H9 (cell line): ENCODE data around the gene MGA. TPM values are rescaled to one million over a fixed set of nuclear protein-coding genes. Genes with fewer than 3 reads are reported as not detected.

Experiments used
- DNase-seq: peaks from one replicate; pipeline ENCODE4 v3.0.0-alpha.2; 2017
- H2AFZ ChIP-seq: one replicate; pipeline ENCODE4 v1.6.1; 2013; ENCODE audit warnings: mild to moderate bottlenecking, low read length, control low read depth, moderate library complexity
- H2AK5ac ChIP-seq: 2 replicates; pipeline ENCODE4 v1.6.1; 2013; ENCODE audit warnings: low read length, control low read depth, mixed read lengths; ENCODE audit not compliant: insufficient read length
- H2BK120ac ChIP-seq: one replicate; pipeline ENCODE4 v1.6.1; 2013; ENCODE audit warnings: low read depth, mild to moderate bottlenecking, low read length, control low read depth, inconsistent platforms; ENCODE audit not compliant: poor library complexity, severe bottlenecking
- H2BK12ac ChIP-seq: 2 replicates; pipeline ENCODE4 v1.6.1; 2013; ENCODE audit warnings: low read length, control low read depth, mixed read lengths, low read depth; ENCODE audit not compliant: insufficient read length
- H2BK15ac ChIP-seq: 2 replicates; pipeline ENCODE4 v1.6.1; 2013; ENCODE audit warnings: low read depth, low read length, control low read depth
- H2BK20ac ChIP-seq: one replicate; pipeline ENCODE4 v1.6.1; 2013; ENCODE audit warnings: low read depth, mild to moderate bottlenecking, low read length, control low read depth, inconsistent platforms; ENCODE audit not compliant: poor library complexity, severe bottlenecking
- H2BK5ac ChIP-seq: 2 replicates; pipeline ENCODE4 v1.6.1; 2013; ENCODE audit warnings: low read length, control low read depth, mixed read lengths; ENCODE audit not compliant: insufficient read length
- H3K14ac ChIP-seq: 2 replicates; pipeline ENCODE4 v1.6.1; 2013; ENCODE audit warnings: low read length, control low read depth; ENCODE audit not compliant: insufficient read depth
- H3K18ac ChIP-seq: 2 replicates; pipeline ENCODE4 v1.6.1; 2013; ENCODE audit warnings: low read depth, mild to moderate bottlenecking, mixed read lengths, low read length, control low read depth; ENCODE audit not compliant: insufficient read length
- H3K23ac ChIP-seq: 2 replicates; pipeline ENCODE4 v1.6.1; 2013; ENCODE audit warnings: low read length, control low read depth, mixed read lengths, low read depth; ENCODE audit not compliant: insufficient read length
- H3K23me2 ChIP-seq: 2 replicates; pipeline ENCODE4 v1.6.1; 2013; ENCODE audit warnings: low read depth, mild to moderate bottlenecking, mixed read lengths, low read length, control low read depth; ENCODE audit not compliant: insufficient read length, poor library complexity, severe bottlenecking
- H3K27ac ChIP-seq: 2 replicates; pipeline ENCODE4 v1.5.1; 2013; ENCODE audit warnings: low read length, control low read depth, mixed read lengths, low read depth; ENCODE audit not compliant: insufficient read length
- H3K27me3 ChIP-seq: 2 replicates; pipeline ENCODE4 v1.6.1; 2013; ENCODE audit warnings: low read length, control low read depth, inconsistent platforms; ENCODE audit not compliant: insufficient read depth
- H3K4ac ChIP-seq: 2 replicates; pipeline ENCODE4 v1.6.1; 2013; ENCODE audit warnings: low read depth, mild to moderate bottlenecking, control low read depth, inconsistent platforms, low read length, moderate library complexity
- H3K4me1 ChIP-seq: 2 replicates; pipeline ENCODE4 v1.6.1; 2013; ENCODE audit warnings: low read length, control low read depth, inconsistent platforms; ENCODE audit not compliant: insufficient read depth
- H3K4me2 ChIP-seq: 2 replicates; pipeline ENCODE4 v1.6.1; 2013; ENCODE audit warnings: low read length, control low read depth, mixed read lengths; ENCODE audit not compliant: insufficient read length, insufficient read depth
- H3K56ac ChIP-seq: 2 replicates; pipeline ENCODE4 v1.6.1; 2013; ENCODE audit warnings: low read depth, mild to moderate bottlenecking, mixed read lengths, low read length, control low read depth; ENCODE audit not compliant: insufficient read length
- H3K79me1 ChIP-seq: 2 replicates; pipeline ENCODE4 v1.6.1; 2013; ENCODE audit warnings: low read depth, mild to moderate bottlenecking, moderate library complexity, low read length, control low read depth, inconsistent platforms; ENCODE audit not compliant: insufficient read depth, poor library complexity, severe bottlenecking
- H3K79me2 ChIP-seq: 2 replicates; pipeline ENCODE4 v1.6.1; 2013; ENCODE audit warnings: low read length, control low read depth, inconsistent platforms; ENCODE audit not compliant: insufficient read depth
- H3K9ac ChIP-seq: 2 replicates; pipeline ENCODE4 v1.6.1; 2013; ENCODE audit warnings: low read length, control low read depth, mixed read lengths; ENCODE audit not compliant: insufficient read length; ENCODE audit errors: extremely low read depth
- H3K9me3 ChIP-seq: one replicate; pipeline ENCODE4 v1.6.1; 2013; ENCODE audit warnings: low read depth, low read length, inconsistent platforms; ENCODE audit not compliant: control insufficient read depth
- H3T11ph ChIP-seq: one replicate; pipeline ENCODE4 v1.6.1; 2013; ENCODE audit warnings: mild to moderate bottlenecking, low read length, control low read depth, inconsistent platforms
- H4K20me1 ChIP-seq: one replicate; pipeline ENCODE4 v1.6.1; 2013; ENCODE audit not compliant: control insufficient read depth, insufficient read length, insufficient read depth
- H4K5ac ChIP-seq: 2 replicates; pipeline ENCODE4 v1.6.1; 2013; ENCODE audit warnings: low read depth, mild to moderate bottlenecking, mixed read lengths, low read length, control low read depth; ENCODE audit not compliant: insufficient read length
- H4K8ac ChIP-seq: replicated peaks from 2 replicates; pipeline ENCODE4 v1.6.1; 2013; ENCODE audit warnings: low read length, control low read depth, mixed read lengths, low read depth; ENCODE audit not compliant: insufficient read length
- H4K91ac ChIP-seq: 2 replicates; pipeline ENCODE4 v1.6.1; 2013; ENCODE audit warnings: low read depth, mild to moderate bottlenecking, moderate library complexity, mixed read lengths, low read length, control low read depth; ENCODE audit not compliant: insufficient read length
- H3K27ac Mint-ChIP-seq, 3 experiments: 2 replicates in 2 of 3; 3 replicates in 1 of 3; pipeline ENCODE4 v1.8.0; 2020 to 2021; ENCODE audit warnings: mixed read lengths in 3 of 3, mild to moderate bottlenecking in 1 of 3, moderate library complexity in 1 of 3
- H3K27me3 Mint-ChIP-seq: 2 replicates; pipeline ENCODE4 v1.8.0; 2021; ENCODE audit warnings: low read depth, mild to moderate bottlenecking, moderate library complexity, mixed read lengths
- H3K36me3 Mint-ChIP-seq, 3 experiments: 2 replicates in 2 of 3; 3 replicates in 1 of 3; pipeline ENCODE4 v1.8.0; 2020 to 2021; ENCODE audit warnings: low read depth in 3 of 3, mixed read lengths in 3 of 3; ENCODE audit not compliant: insufficient read depth in 1 of 3
- H3K4me1 Mint-ChIP-seq, 2 experiments: 2 replicates each; pipeline ENCODE4 v1.8.0; 2020; ENCODE audit warnings: mixed read lengths in 2 of 2
- H3K4me3 Mint-ChIP-seq, 2 experiments: 2 replicates in 1 of 2; 3 replicates in 1 of 2; pipeline ENCODE4 v1.8.0; 2020 to 2021; ENCODE audit warnings: mild to moderate bottlenecking in 2 of 2, mixed read lengths in 2 of 2, moderate library complexity in 1 of 2
- H3K9me3 Mint-ChIP-seq, 2 experiments: 2 replicates in 1 of 2; 3 replicates in 1 of 2; pipeline ENCODE4 v1.8.0; 2020; ENCODE audit warnings: mild to moderate bottlenecking in 2 of 2, mixed read lengths in 2 of 2, moderate library complexity in 1 of 2
- WGBS: extraction: QIAGEN DNeasy Blood & Tissue Kit; methylation state at CpG from one replicate; pipeline ENCODE4 v1.1.7; 2013; ENCODE audit warnings: missing lambda C conversion rate, low lambda C conversion rate, mixed read lengths; ENCODE audit not compliant: insufficient read length; ENCODE audit errors: extremely low coverage; 5-methylcytosine and 5-hydroxymethylcytosine counted together
- total RNA-seq: library from RNA; stranded (reverse); gene quantifications from 2 replicates; pipeline ENCODE4 v1.2.1, GENCODE V29; 2021
- TF ChIP-seq, protein P1 (sequence below): fragments of 200-600 bp; sonication (generic); conservative IDR thresholded peaks from 3 replicates; pipeline ENCODE4 v1.8.0; 2021; ENCODE audit warnings: antibody characterized with exemption, mild to moderate bottlenecking

The MGA gene
- total RNA-seq, 1 experiment from 2014 or later: 62.7 TPM

DNA sequence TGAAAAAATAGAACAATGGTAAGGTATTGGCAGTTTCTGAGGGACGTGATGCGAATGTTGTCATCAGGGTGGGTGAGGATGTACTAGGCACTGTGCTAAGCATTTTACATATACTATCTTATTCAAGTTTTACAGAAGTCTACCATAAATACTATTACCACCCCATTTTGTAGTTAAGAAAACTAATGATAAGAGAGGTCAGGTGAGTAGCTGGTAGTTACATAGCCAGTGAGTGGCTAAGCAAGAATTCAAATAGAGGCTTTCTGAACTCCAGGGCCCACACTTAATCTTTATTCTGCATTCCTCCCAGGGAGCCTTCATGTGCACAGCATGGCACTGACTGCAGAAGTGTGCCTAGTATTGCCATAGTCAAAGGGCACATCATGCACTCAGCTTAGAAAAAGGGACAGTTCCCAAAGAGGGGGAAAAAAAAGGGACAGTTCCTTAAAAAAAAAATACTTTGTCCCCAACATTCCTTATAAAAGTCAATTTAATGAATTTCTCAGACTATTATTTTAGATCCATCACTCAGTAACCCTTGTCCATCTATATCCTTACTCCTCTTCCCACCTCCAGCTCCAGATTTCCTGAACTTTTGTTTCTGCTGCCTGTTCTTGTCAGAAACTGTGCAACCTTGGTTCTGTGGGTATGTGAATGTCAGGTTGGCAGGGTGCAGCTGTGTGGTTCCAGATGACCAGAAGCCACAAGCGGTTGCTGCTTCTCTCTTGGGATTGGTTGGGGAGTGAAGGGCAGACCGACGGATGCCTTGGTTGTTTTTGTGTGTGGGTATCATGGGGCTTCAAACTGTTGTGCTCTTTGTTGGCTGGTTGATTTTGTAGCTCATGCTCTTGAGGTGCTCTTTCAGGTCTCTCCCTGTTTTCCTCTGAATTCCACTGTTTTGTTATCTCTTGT, 122.4 kb downstream of the MGA start:
- Histone ChIP-seq H3K9me3 (no peaks in the 10 kb centered on the region), H3K56ac (no peak overlapping the region), H4K5ac (no peak overlapping the region), H4K8ac (no peak overlapping the region), H2AK5ac (no peak overlapping the region), H3K79me1 (no peaks in the 10 kb centered on the region), H3K18ac (no peak overlapping the region), H3K79me2 (no peaks in the 10 kb centered on the region), H3K4me2 (no peak overlapping the region), H2BK120ac (no peak overlapping the region), H3K4me1 (peaks cover 8% of the 10 kb centered on the region; the same call in 1 of the 2 replicates), H3K23ac (no peak overlapping the region), H2BK5ac (no peak overlapping the region), H3K23me2 (no peaks in the 10 kb centered on the region), H2BK12ac (no peak overlapping the region), H4K20me1 (no peaks in the 10 kb centered on the region), H2BK20ac (no peak overlapping the region), H4K91ac (no peak overlapping the region), H2AFZ (no peak overlapping the region), H3K27me3 (no peaks in the 10 kb centered on the region), H3K27ac (no peak overlapping the region), H3T11ph (no peak overlapping the region), H3K4ac (no peak overlapping the region), H3K9ac (no peak overlapping the region), H2BK15ac (no peak overlapping the region), H3K14ac (no peak overlapping the region)
- Mint-ChIP-seq H3K4me3 (no peak overlapping the region), H3K27ac (peak overlapping the region in 1 of 3 experiments; percentile 41; a peak in 3 of 7 replicates), H3K36me3 (peaks cover 0 to 2% (median 0%) of the 10 kb centered on the region in 3 experiments; a peak in 1 of 7 replicates), H3K9me3 (no peaks in the 10 kb centered on the region), H3K27me3 (no peaks in the 10 kb centered on the region; the same call in 1 of the 2 replicates), H3K4me1 (peaks cover 38 to 48% of the 10 kb centered on the region in 2 experiments)
- WGBS: no CpG with 5 or more reads among the region's 5 CpGs
- TF ChIP-seq, protein P1, sequence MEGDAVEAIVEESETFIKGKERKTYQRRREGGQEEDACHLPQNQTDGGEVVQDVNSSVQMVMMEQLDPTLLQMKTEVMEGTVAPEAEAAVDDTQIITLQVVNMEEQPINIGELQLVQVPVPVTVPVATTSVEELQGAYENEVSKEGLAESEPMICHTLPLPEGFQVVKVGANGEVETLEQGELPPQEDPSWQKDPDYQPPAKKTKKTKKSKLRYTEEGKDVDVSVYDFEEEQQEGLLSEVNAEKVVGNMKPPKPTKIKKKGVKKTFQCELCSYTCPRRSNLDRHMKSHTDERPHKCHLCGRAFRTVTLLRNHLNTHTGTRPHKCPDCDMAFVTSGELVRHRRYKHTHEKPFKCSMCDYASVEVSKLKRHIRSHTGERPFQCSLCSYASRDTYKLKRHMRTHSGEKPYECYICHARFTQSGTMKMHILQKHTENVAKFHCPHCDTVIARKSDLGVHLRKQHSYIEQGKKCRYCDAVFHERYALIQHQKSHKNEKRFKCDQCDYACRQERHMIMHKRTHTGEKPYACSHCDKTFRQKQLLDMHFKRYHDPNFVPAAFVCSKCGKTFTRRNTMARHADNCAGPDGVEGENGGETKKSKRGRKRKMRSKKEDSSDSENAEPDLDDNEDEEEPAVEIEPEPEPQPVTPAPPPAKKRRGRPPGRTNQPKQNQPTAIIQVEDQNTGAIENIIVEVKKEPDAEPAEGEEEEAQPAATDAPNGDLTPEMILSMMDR: no peak
- no peak for DNase-seq
